ENCODE measurements around the gene ZNF385A.

GRCh38 chr12:54328595-54329337 is 55.8 kb downstream of the ZNF385A start:
- TF ChIP-seq POLR2AphosphoS5 (IDR thresholded peaks at IDR 0.05; ENCODE audit: insufficient read depth, low read depth, low read length) (no peak), MAX (IDR thresholded peaks at IDR 0.05; ENCODE audit: insufficient read depth, insufficient read length) (no peak), POLR2A (IDR thresholded peaks at IDR 0.05; ENCODE audit: low read depth, low read length) (no peak), EZH2 (IDR thresholded peaks at IDR 0.05; ENCODE audit: borderline replicate concordance, low read depth, low read length, severe bottlenecking) (no peak)
- TF ChIP-seq, protein P1, sequence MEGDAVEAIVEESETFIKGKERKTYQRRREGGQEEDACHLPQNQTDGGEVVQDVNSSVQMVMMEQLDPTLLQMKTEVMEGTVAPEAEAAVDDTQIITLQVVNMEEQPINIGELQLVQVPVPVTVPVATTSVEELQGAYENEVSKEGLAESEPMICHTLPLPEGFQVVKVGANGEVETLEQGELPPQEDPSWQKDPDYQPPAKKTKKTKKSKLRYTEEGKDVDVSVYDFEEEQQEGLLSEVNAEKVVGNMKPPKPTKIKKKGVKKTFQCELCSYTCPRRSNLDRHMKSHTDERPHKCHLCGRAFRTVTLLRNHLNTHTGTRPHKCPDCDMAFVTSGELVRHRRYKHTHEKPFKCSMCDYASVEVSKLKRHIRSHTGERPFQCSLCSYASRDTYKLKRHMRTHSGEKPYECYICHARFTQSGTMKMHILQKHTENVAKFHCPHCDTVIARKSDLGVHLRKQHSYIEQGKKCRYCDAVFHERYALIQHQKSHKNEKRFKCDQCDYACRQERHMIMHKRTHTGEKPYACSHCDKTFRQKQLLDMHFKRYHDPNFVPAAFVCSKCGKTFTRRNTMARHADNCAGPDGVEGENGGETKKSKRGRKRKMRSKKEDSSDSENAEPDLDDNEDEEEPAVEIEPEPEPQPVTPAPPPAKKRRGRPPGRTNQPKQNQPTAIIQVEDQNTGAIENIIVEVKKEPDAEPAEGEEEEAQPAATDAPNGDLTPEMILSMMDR (IDR thresholded peaks at IDR 0.05; ENCODE audit: extremely low read depth in 1 of 2, insufficient read depth in 1 of 2, low read depth in 1 of 2, low read length in 2 of 2), result no peak

All from endothelial cell of umbilical vein (primary cell).